OCI-LY1 (cell line): ENCODE measurements around the gene NRIP1.

Source experiments
- H2AFZ ChIP-seq: fragments of 200-600 bp; sonication (generic), shearing (Covaris generic); 2 replicates; pipeline ENCODE4 v1.6.0; 2014; ENCODE audit warnings: antibody characterized with exemption, mild to moderate bottlenecking, low read length
- H3F3A ChIP-seq: fragments of 200-600 bp; sonication (generic), shearing (Covaris generic); 2 replicates; pipeline ENCODE4 v1.6.0; 2014; ENCODE audit warnings: mild to moderate bottlenecking, antibody characterized with exemption, low read length, moderate library complexity; ENCODE audit not compliant: insufficient read depth
- H3K27ac ChIP-seq: fragments of 200-600 bp; sonication (generic); 2 replicates; pipeline ENCODE4 v1.5.1; 2014; ENCODE audit warnings: low read length, mixed run types, mild to moderate bottlenecking, low read depth; ENCODE audit not compliant: poor library complexity, severe bottlenecking
- H3K27me3 ChIP-seq: fragments of 200-600 bp; sonication (generic); 2 replicates; pipeline ENCODE4 v1.6.0; 2014; ENCODE audit warnings: antibody characterized with exemption, mild to moderate bottlenecking, low read length, moderate library complexity; ENCODE audit not compliant: insufficient read depth
- H3K36me3 ChIP-seq: fragments of 200-600 bp; sonication (generic); 2 replicates; pipeline ENCODE4 v1.6.1; 2014; ENCODE audit warnings: mild to moderate bottlenecking, antibody characterized with exemption, low read length, moderate library complexity, mixed read lengths; ENCODE audit not compliant: insufficient read depth
- H3K4me1 ChIP-seq: fragments of 200-600 bp; sonication (generic); 2 replicates; pipeline ENCODE4 v1.5.1; 2014; ENCODE audit warnings: mild to moderate bottlenecking, low read length, moderate library complexity; ENCODE audit not compliant: insufficient read depth, severe bottlenecking
- H3K4me2 ChIP-seq: fragments of 200-600 bp; sonication (generic), shearing (Covaris generic); 2 replicates; pipeline ENCODE4 v1.6.1; 2014; ENCODE audit warnings: low read length
- H3K4me3 ChIP-seq: fragments of 200-600 bp; sonication (generic); 2 replicates; pipeline ENCODE4 v1.5.1; 2014; ENCODE audit warnings: low read length, low read depth, mild to moderate bottlenecking, mixed read lengths; ENCODE audit not compliant: poor library complexity, severe bottlenecking
- H3K79me2 ChIP-seq: fragments of 200-600 bp; shearing (Covaris generic); 2 replicates; pipeline ENCODE4 v1.6.1; 2016; ENCODE audit warnings: mixed run types, low read length, mixed read lengths; ENCODE audit not compliant: insufficient read depth
- H3K9ac ChIP-seq: fragments of 200-600 bp; sonication (generic), shearing (Covaris generic); 2 replicates; pipeline ENCODE4 v1.6.1; 2014; ENCODE audit warnings: mild to moderate bottlenecking, low read length, mixed read lengths
- H3K9me2 ChIP-seq: fragments of 200-600 bp; sonication (generic), shearing (Covaris generic); 2 replicates; pipeline ENCODE4 v1.6.1; 2014; ENCODE audit warnings: low read depth, mild to moderate bottlenecking, low read length, mixed read lengths
- H3K9me3 ChIP-seq: fragments of 200-600 bp; shearing (Covaris generic); 2 replicates; pipeline ENCODE4 v1.6.1; 2014; ENCODE audit warnings: low read length, mixed read lengths
- H4K20me1 ChIP-seq: fragments of 200-600 bp; sonication (generic), shearing (Covaris generic); 2 replicates; pipeline ENCODE4 v1.6.0; 2016; ENCODE audit warnings: mild to moderate bottlenecking, low read length; ENCODE audit not compliant: insufficient read depth
- CTCF ChIP-seq: fragments of 200-600 bp; sonication (generic), shearing (Covaris generic); IDR thresholded peaks from 2 replicates; pipeline ENCODE4 v1.5.1; 2017; ENCODE audit warnings: mild to moderate bottlenecking, antibody characterized with exemption, low read length, moderate library complexity, mixed read lengths
- EZH2 ChIP-seq: fragments of 200-600 bp; sonication (generic), shearing (Covaris generic); IDR thresholded peaks from 2 replicates; pipeline ENCODE4 v1.8.0; 2017; ENCODE audit warnings: borderline replicate concordance, mixed run types, mild to moderate bottlenecking, antibody characterized with exemption, low read length, moderate library complexity, mixed read lengths

Gene NRIP1

GRCh38 chr21:15061747-15062605 is 2.8 kb downstream of the NRIP1 start:
- H3K36me3 ChIP-seq, result no peaks in the 10 kb centered on the region
- H3K4me3 ChIP-seq, result no peak overlapping the region
- no peaks in the 10 kb centered on the region for H3K9me2 ChIP-seq
- TF ChIP-seq EZH2 (no peak), CTCF (no peak)
- no peaks in the 10 kb centered on the region for H4K20me1 ChIP-seq
- no peaks in the 10 kb centered on the region for H3F3A ChIP-seq
- H3K27me3 ChIP-seq, result 0 out of 2 replicates have a peak, but pooled peaks cover 6% of the 10 kb centered on the region
- no peak overlapping the region for H3K27ac ChIP-seq
- H3K9me3 ChIP-seq, result no peaks in the 10 kb centered on the region
- no peak overlapping the region for H3K4me2 ChIP-seq
- no peak overlapping the region for H3K9ac ChIP-seq
- H2AFZ ChIP-seq, result no peak overlapping the region
- H3K79me2 ChIP-seq, result no peaks in the 10 kb centered on the region
- H3K4me1 ChIP-seq, result peaks cover 6% of the 10 kb centered on the region

- 0 out of 2 replicates have a peak, but pooled peaks cover 6% of the 10 kb centered on the region for H3K27me3 ChIP-seq
- no peak overlapping the region for H2AFZ ChIP-seq
- H3K4me1 ChIP-seq, result peaks cover 6% of the 10 kb centered on the region
- no peak for TF ChIP-seq EZH2
- no peak overlapping the region for H3K9ac ChIP-seq
- no peaks in the 10 kb centered on the region for H3K9me2 ChIP-seq
- no peaks in the 10 kb centered on the region for H3K36me3 ChIP-seq
- H3K4me2 ChIP-seq, result no peak overlapping the region
- H3K9me3 ChIP-seq, result no peaks in the 10 kb centered on the region
- H3K79me2 ChIP-seq, result no peaks in the 10 kb centered on the region
- no peaks in the 10 kb centered on the region for H4K20me1 ChIP-seq
- H3K27ac ChIP-seq, result no peak overlapping the region
- H3K4me3 ChIP-seq, result no peak overlapping the region
- H3F3A ChIP-seq, result no peaks in the 10 kb centered on the region
Measured at GRCh38 chr21:15061279-15061678, 3.5 kb downstream of the NRIP1 start.

- H3K4me3 ChIP-seq, result no peak overlapping the region
- no peaks in the 10 kb centered on the region for H3F3A ChIP-seq
- no peak overlapping the region for H3K9ac ChIP-seq
- H3K36me3 ChIP-seq, result no peaks in the 10 kb centered on the region
- no peak overlapping the region for H3K27ac ChIP-seq
- H3K9me3 ChIP-seq, result no peaks in the 10 kb centered on the region
- H4K20me1 ChIP-seq, result no peaks in the 10 kb centered on the region
- no peaks in the 10 kb centered on the region for H3K9me2 ChIP-seq
- TF ChIP-seq CTCF (no peak), EZH2 (no peak)
- H3K4me1 ChIP-seq, result peaks cover 6% of the 10 kb centered on the region
- no peaks in the 10 kb centered on the region for H3K79me2 ChIP-seq
- H2AFZ ChIP-seq, result no peak overlapping the region
- H3K4me2 ChIP-seq, result no peak overlapping the region
- H3K27me3 ChIP-seq, result 0 out of 2 replicates have a peak, but pooled peaks cover 6% of the 10 kb centered on the region
Measured at GRCh38 chr21:15060543-15061175, 4.1 kb downstream of the NRIP1 start.
